ENCODE data around the gene CLASP1. TPM values are rescaled to one million over a fixed set of nuclear protein-coding genes. Genes with fewer than 3 reads are reported as not detected.

Gene CLASP1
- total RNA-seq, 2 donors from 2014 or later = 63.4 to 69.5 TPM

GRCh38 chr2:121295911-121296650 is 353.2 kb downstream of the CLASP1 start:
- H3K4me1 Mint-ChIP-seq = no peaks in the 10 kb centered on the region
- DNase-seq (no peak), ATAC-seq (no peak)
- no peaks in the 10 kb centered on the region for H3K9me3 ChIP-seq (ENCODE audit: control insufficient read depth, low read length, poor library complexity, severe bottlenecking)
- H3K4me3 Mint-ChIP-seq = no peak overlapping the region
- no peak overlapping the region for H3K27ac Mint-ChIP-seq
- H3K27me3 Mint-ChIP-seq = peaks cover 11% of the 10 kb centered on the region
- H3K36me3 Mint-ChIP-seq (ENCODE audit: low read depth) = no peaks in the 10 kb centered on the region

GRCh38 chr2:121294881-121295840 is 354.1 kb downstream of the CLASP1 start:
- no peak overlapping the region for H3K27ac Mint-ChIP-seq
- H3K36me3 Mint-ChIP-seq (ENCODE audit: low read depth) = no peaks in the 10 kb centered on the region
- no peak overlapping the region for H3K4me3 Mint-ChIP-seq
- H3K27me3 Mint-ChIP-seq = peaks cover 14% of the 10 kb centered on the region
- H3K9me3 ChIP-seq (ENCODE audit: control insufficient read depth, low read length, poor library complexity, severe bottlenecking) = no peaks in the 10 kb centered on the region
- DNase-seq (no peak), ATAC-seq (no peak)
- H3K4me1 Mint-ChIP-seq = no peaks in the 10 kb centered on the region

- H3K27ac Mint-ChIP-seq = no peak overlapping the region
- H3K27me3 Mint-ChIP-seq = peaks cover 18% of the 10 kb centered on the region
- H3K4me1 Mint-ChIP-seq = no peaks in the 10 kb centered on the region
- H3K9me3 ChIP-seq (ENCODE audit: control insufficient read depth, low read length, poor library complexity, severe bottlenecking) = no peaks in the 10 kb centered on the region
- DNase-seq = no peak
- H3K4me3 Mint-ChIP-seq = no peak overlapping the region
- no peak for ATAC-seq
- H3K36me3 Mint-ChIP-seq (ENCODE audit: low read depth) = no peaks in the 10 kb centered on the region
These were observed 355.6 kb downstream of the CLASP1 start for GRCh38 chr2:121293450-121294325.

DNA sequence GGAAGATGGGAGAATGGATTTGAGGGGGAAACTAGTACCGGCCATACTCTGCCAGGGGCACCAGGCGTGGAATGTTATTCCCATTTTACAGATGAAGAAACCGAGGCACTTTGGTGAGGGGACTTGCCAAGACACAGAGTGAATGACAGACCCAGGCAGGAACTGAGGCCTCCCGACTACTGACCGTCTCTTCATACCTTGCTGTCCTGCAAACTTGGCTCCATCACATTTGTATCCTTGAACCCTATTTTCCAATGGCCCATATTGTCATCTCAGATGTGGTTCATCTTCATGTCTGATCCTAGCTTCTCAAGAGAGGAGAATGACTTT is 358.0 kb downstream of the CLASP1 start:
- ATAC-seq (no peak), DNase-seq (no peak)
- no peak overlapping the region for H3K27ac Mint-ChIP-seq
- no peak overlapping the region for H3K4me3 Mint-ChIP-seq
- H3K9me3 ChIP-seq (ENCODE audit: control insufficient read depth, low read length, poor library complexity, severe bottlenecking) = no peaks in the 10 kb centered on the region
- H3K36me3 Mint-ChIP-seq (ENCODE audit: low read depth) = peaks cover 2% of the 10 kb centered on the region
- H3K27me3 Mint-ChIP-seq = peaks cover 34% of the 10 kb centered on the region
- no peaks in the 10 kb centered on the region for H3K4me1 Mint-ChIP-seq

GRCh38 chr2:121289271-121289670 is 360.0 kb downstream of the CLASP1 start:
- H3K4me3 Mint-ChIP-seq = no peak overlapping the region
- H3K27ac Mint-ChIP-seq = no peak overlapping the region
- no peaks in the 10 kb centered on the region for H3K9me3 ChIP-seq (ENCODE audit: control insufficient read depth, low read length, poor library complexity, severe bottlenecking)
- peaks cover 5% of the 10 kb centered on the region for H3K4me1 Mint-ChIP-seq
- peaks cover 38% of the 10 kb centered on the region for H3K27me3 Mint-ChIP-seq
- DNase-seq (no peak), ATAC-seq (no peak)
- H3K36me3 Mint-ChIP-seq (ENCODE audit: low read depth) = peaks cover 2% of the 10 kb centered on the region

GRCh38 chr2:121288454-121289231 is 360.6 kb downstream of the CLASP1 start:
- no peak for DNase-seq
- Mint-ChIP-seq H3K4me1 (peaks cover 6% of the 10 kb centered on the region), H3K27ac (no peak overlapping the region), H3K27me3 (peaks cover 44% of the 10 kb centered on the region), H3K36me3 (ENCODE audit: low read depth) (peaks cover 2% of the 10 kb centered on the region), H3K4me3 (no peak overlapping the region)
- no peaks in the 10 kb centered on the region for H3K9me3 ChIP-seq (ENCODE audit: control insufficient read depth, low read length, poor library complexity, severe bottlenecking)
- ATAC-seq = no peak

GRCh38 chr2:121287956-121288355 is 361.3 kb downstream of the CLASP1 start:
- ATAC-seq (no peak), DNase-seq (no peak)
- Mint-ChIP-seq H3K36me3 (ENCODE audit: low read depth) (peaks cover 2% of the 10 kb centered on the region), H3K4me1 (peaks cover 6% of the 10 kb centered on the region), H3K27me3 (peaks cover 51% of the 10 kb centered on the region), H3K27ac (no peak overlapping the region), H3K4me3 (no peak overlapping the region)
- no peaks in the 10 kb centered on the region for H3K9me3 ChIP-seq (ENCODE audit: control insufficient read depth, low read length, poor library complexity, severe bottlenecking)

Other genes with a start within 250 kb of the CLASP1 start
- not detected for gene RNU4ATAC, start 118.6 kb downstream of the CLASP1 start, total RNA-seq
- gene NIFK, start 87.4 kb upstream of the CLASP1 start, total RNA-seq = 10 to 100 TPM; 30.2 to 31.9 TPM
- gene TSN, start 106.2 kb upstream of the CLASP1 start, total RNA-seq = 10 to 100 TPM; 37.0 to 55.9 TPM